GM06990 (cell line): ENCODE results near the gene ZGRF1.
"Not testable (repeated sequence)": the region's sequence is repeated elsewhere in the genome, so short reads cannot be mapped to it uniquely, and the experiment has no call there.

Experiments
- DNase-seq: peaks from one replicate; pipeline ENCODE4 v3.0.0-alpha.2; 2011; ENCODE audit not compliant: insufficient read length; ENCODE audit errors: extremely low read depth
- H3K27me3 ChIP-seq: replicated peaks from 2 replicates; pipeline ENCODE4 v1.6.0; 2011; ENCODE audit warnings: low read length; ENCODE audit not compliant: control insufficient read depth, insufficient read depth
- H3K36me3 ChIP-seq: 2 replicates; pipeline ENCODE4 v1.5.1; 2011; ENCODE audit warnings: low read length; ENCODE audit not compliant: control insufficient read depth, insufficient read depth
- H3K4me3 ChIP-seq: replicated peaks from 2 replicates; pipeline ENCODE4 v1.5.1; 2011; ENCODE audit warnings: low read depth, mild to moderate bottlenecking, control low read depth, low read length
- CTCF ChIP-seq: IDR thresholded peaks from 2 replicates; pipeline ENCODE4 v1.5.1; 2011; ENCODE audit warnings: low read length, control low read depth, mild to moderate bottlenecking, inconsistent platforms; ENCODE audit not compliant: insufficient read depth, poor library complexity, severe bottlenecking

The ZGRF1 gene

GRCh38 chr4:112559053-112559452 lies 77.7 kb downstream of the ZGRF1 start:
- Histone ChIP-seq H3K4me3 (no peak overlapping the region), H3K36me3 (peaks cover 2% of the 10 kb centered on the region; the same call in 1 of the 2 replicates), H3K27me3 (no peaks in the 10 kb centered on the region)
- TF ChIP-seq CTCF, result no peak
- DNase-seq, result no peak

GRCh38 chr4:112557676-112558411 lies 78.9 kb downstream of the ZGRF1 start:
- no peak for TF ChIP-seq CTCF
- no peak for DNase-seq
- Histone ChIP-seq H3K4me3 (no peak overlapping the region), H3K36me3 (peaks cover 4% of the 10 kb centered on the region), H3K27me3 (no peaks in the 10 kb centered on the region)

- H3K27me3 ChIP-seq, H3K36me3 ChIP-seq, H3K4me3 ChIP-seq, DNase-seq: not testable (repeated sequence)
These were observed 82.4 kb downstream of the ZGRF1 start for GRCh38 chr4:112554271-112554670.

GRCh38 chr4:112552668-112553067 lies 84.0 kb downstream of the ZGRF1 start:
- Histone ChIP-seq H3K27me3 (no peaks in the 10 kb centered on the region), H3K36me3 (peaks cover 3% of the 10 kb centered on the region), H3K4me3 (no peak overlapping the region)
- DNase-seq, result no peak
- TF ChIP-seq CTCF, result no peak

GRCh38 chr4:112550728-112551127 lies 86.0 kb downstream of the ZGRF1 start:
- no peak overlapping the region for H3K4me3 ChIP-seq
- H3K36me3 ChIP-seq, result peaks cover 2% of the 10 kb centered on the region
- H3K27me3 ChIP-seq, result no peaks in the 10 kb centered on the region
- no peak for TF ChIP-seq CTCF
- DNase-seq, result no peak

- TF ChIP-seq CTCF, result no peak
- no peak overlapping the region for H3K4me3 ChIP-seq
- no peaks in the 10 kb centered on the region; the same call in 1 of the 2 replicates for H3K36me3 ChIP-seq
- no peak for DNase-seq
- no peaks in the 10 kb centered on the region for H3K27me3 ChIP-seq
These were observed 90.2 kb downstream of the ZGRF1 start for GRCh38 chr4:112546476-112546875.
